Activated CD8-positive, alpha-beta memory T cell treated with anti-CD3 and anti-CD28 coated beads, Interleukin-2, amount 50 U/mL, for 1 hour (primary cell): ENCODE results near the gene TSPOAP1.

Experiments used
- DNase-seq: peaks from one replicate; pipeline ENCODE4 v3.0.0-alpha.2; 2020; ENCODE audit errors: extremely low read depth

The TSPOAP1 gene

DNA sequence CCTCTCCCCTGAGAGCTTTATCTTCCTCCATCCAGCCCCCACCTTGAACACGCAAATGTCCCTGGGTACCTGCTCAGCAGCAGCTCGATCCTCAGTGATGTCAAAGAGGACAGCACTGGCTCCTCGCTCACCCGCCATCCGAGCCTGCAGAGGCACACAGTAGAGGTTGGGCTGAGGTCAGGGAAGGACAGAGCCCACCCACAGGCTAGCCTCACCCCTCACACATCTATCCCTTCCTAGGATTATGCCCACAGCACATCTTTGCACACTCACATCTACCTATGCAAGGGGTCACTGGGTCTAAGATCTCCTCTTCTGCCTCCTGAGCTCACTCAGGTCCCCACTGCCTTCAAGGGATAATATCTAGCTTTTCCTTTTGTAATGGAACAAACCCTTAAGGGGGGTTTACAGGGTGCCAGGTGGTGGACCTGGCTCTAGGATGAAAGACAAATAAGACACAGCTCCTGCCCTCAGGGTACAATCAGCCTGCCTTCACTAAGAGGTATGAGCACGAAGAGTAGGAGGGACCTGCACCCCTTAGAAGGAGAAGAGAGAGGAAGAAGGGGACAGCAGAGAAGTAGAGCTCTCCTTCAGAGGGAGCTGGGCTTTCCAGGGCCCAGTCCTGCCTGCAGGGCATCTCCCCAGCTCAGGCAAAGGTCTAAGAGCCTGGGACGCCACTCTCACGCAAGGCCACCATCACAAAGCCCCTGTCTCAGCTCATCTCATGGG is 35.0 kb upstream of the TSPOAP1 start:
- no peak for DNase-seq

DNA sequence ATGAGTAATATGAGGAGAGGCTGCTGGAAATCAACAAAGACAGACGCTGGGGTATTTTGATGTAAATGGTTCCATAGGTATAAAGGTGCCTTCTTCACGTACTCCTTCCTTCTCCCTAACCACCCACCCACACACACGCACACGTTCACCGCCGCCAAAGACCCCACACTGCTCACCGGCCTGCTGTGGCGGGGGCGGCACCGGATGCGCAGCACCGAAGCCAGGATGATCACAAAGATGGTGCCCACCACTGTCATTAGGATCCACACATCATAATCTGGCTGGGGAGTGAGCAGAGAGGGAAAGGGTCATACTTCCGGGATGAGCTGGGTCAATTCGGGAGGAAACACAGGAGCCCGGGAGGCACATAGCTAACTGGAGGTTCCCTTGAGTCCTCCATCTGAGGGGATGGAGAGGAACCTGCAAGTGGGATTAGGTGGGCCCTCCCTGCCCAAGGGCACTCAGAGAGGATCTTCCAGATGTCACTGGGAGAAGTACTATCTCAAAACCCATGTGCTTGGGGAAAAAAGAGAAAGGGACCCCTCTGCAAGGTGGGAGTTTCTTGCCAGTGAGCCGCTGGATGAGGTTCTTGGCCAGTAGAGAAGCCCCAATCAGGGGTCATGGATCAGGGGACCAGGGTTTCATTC is 33.9 kb upstream of the TSPOAP1 start:
- no peak for DNase-seq

DNA sequence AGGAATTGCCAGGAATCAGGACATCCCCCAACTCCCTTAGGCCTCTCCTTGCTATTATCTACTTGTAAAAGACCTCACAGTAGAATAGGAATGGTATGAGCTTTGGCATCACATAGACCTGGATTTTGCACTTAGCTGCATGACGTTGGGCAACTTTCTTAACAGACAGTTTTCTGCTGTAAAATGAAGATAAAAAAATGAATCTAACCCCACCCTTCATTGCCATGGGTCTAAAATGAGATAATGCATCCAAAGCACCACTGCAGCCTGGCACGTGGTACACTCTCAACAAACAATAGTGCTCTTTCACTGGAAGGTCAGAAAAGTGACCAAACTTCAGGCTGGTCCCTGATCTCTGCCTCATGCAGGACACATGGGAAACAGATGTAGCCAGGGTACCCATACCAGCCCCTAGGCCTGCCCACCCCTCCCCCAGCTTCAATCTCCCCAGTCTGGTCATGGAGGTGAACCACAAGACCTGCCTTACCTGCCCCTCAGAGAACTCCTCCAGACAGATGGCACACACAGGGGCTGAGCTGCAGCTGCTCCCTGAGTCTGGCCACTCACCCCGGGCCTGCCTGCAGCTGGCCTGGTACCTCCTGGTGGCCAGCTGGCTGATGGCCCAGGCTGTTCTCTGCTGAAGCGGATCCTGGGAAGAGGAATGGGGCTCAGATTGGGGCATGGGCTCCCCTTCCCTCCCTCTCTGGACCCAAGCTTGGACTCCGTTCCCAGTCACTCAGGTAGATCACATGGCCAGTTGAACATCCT is 31.9 kb upstream of the TSPOAP1 start:
- no peak for DNase-seq

DNA sequence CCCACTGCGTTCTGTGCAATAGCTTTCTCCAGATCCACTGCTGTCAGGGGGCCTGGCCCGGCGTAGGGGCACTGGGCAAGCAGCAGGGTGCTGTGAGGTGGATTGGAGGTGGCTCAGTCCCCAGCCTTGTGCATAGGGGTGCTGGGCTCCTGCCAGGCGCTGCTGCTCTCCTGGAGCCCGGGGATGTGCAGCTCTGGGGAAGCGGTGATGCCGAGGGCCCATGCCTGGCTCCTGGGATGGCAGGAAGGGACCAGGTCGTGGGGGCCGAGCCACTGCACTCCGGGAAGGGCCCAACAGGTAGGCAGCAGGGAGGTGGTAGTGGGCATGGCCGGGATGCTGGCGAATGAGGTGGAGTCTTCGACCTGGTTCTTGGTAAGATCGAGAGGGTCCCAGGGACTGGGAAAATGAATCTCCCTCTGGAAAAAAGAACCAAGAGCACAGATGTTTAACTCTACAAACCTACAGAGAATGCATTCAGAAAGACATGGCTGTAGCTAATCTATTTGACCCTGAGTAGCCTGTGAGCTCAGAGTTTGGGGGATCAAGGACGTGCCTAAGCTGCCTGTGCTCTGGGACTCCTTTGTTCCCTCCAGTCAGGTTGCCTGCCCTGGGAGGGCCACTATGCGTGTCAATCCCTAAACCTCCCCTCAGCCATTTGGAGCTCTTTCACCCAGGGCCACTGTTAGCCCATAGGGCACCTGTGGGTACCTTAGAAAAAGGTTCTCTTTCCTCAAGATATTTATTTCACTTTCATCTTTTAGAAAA is 30.0 kb upstream of the TSPOAP1 start:
- DNase-seq = no peak

DNA sequence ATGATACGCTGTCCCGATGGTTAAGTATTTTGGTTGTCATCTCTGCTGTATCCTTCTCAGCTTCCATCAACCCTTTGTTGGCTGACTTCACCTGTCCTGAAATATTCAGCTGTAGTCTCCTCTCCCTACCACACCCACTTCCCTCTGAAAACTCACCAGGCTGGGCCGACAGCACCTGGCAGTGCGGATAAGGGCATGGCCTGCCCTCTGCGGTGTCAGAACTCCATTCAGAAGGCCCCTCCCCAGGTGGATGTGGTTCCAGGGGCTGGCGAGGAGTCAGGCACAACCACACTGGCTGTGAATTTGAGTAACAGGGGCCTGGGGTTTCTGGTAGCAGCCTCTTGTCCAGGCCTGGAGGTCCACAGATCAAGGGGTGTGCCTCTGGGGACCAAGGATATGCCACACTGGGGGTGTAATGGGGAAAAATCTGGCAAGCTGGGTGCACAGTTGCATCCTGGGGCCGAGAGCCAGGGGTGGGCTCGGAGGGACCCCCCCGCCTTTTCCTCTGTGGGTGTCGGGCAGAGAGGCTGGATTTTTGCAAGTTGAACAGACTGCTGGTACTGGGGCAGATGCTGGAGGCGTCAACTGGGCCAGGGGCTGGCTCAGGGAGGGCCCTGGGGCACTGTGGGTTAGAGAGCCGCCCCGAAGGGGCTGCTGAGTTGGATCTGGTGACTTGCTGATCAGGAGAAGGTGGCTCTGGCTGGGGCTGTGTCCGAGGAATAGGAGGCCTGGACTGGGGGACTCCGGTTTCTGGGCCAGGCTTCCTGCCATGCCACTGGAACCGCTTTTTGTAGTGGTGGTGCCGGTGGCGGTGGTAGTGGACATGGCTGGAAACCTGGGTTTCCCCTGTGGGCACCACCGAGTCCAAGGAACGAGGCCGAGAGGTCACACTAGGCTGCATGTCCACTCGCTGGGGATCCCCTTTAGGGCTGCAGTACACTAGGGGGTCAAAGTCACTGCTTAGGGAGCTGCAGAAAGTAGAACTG is 29.0 kb upstream of the TSPOAP1 start:
- no peak for DNase-seq

DNA sequence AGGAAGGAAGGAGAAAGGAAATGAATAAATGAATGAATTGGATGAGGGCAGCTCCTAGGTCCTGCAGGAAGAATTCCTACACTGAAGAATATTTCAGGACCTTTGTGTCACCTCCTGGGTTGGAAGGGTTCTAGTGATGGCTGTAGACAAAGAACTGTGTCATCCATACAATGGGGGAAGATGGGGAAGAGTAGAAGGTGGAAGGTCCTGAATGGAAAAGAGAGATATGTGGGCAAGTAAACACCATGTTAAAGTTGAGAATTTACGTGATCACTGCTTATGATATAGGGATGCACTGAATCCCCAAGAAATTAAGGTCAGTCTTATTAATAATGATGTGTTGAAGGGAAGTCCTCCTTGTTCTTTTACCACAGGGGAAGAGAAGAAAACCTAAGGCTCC is 27.6 kb upstream of the TSPOAP1 start:
- DNase-seq = no peak

DNA sequence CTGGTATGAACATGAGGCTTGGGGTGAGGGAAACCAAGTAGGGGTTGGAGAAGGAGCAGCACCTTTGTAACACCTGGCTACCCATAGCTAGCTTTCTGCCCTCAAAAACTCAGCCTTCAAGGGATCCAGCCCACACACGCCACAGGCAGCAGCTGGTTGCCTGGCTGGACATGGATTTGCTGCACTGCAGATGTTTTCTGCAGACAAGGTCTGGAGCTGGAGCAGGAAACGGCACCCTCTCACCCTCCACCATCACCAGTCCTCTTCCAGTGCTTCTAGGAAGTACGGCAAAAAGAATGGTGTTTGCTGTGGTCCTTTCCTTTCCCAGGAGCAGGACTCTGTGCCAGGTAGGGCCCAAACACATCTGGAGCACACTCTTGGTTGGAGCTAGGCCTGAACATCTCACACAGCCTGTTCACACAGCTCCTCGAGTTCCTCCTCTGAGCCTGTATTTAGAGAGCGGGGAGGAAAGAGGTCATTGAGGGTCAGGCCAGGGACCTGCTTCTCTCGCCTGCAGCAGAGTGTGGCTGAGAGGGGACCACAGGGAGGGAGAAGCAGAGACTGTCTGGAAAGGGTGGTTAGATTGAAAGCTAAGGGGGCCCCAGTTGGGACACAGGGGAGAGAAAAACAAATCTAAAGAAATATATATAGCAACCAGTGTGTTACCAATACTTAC is 26.1 kb upstream of the TSPOAP1 start:
- DNase-seq = no peak

DNA sequence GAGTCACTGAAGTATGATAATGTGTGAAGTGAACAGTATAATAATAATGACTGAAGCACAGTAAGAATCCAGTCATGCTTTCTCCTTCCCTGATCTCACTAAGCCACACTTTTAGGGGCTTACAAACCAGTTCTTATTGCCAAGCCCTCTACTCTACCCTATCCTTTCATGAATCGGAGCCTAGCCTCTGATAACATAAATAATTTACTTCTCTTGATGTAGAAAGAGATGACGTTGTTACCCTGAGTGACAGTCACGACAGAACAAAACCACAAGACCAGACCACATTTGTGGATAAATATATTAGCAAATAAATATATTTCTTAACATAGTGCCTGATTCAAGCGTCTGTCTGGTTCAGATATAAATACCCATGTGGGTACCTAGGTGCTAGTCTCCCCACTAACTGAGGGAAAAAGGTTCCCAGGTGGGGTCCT is 24.8 kb upstream of the TSPOAP1 start:
- no peak for DNase-seq

DNA sequence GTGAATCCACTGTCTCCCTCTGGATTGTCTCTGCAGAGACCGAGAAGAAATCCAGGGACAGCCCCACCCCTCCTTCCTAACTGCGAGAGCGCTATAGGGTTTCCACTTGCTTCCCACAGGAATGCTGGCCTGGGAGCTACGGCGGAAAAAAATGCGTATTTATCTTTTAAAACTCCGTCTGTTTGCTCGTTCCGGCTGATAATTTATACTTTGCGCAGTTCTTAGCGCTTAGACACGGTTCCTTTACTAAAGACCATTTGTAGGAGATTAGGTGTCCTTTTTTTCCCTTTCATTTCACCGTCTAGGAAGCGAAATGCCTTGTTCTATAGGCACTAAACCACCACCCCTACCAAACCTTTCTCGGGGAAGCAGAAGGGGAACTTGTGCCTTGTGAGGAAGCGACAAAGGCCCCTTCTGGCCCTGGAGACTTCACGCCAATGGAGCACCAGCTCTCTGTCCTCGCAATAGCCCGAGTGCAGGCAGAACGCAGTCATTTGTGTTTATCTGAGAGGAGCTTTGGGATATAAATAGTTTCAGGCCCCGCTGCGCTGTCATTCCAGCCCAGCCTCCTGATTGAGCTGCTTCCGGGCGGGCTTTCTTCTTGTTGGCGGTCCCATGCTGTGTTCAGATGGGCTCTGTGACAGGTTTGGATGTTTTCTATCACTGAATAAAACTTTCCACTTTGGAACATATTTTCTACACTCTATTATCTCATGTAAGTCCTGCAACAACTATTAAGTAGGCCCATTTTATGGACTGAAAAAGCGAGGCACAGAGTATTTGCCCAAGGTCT is 24.2 kb upstream of the TSPOAP1 start:
- no peak for DNase-seq

DNA sequence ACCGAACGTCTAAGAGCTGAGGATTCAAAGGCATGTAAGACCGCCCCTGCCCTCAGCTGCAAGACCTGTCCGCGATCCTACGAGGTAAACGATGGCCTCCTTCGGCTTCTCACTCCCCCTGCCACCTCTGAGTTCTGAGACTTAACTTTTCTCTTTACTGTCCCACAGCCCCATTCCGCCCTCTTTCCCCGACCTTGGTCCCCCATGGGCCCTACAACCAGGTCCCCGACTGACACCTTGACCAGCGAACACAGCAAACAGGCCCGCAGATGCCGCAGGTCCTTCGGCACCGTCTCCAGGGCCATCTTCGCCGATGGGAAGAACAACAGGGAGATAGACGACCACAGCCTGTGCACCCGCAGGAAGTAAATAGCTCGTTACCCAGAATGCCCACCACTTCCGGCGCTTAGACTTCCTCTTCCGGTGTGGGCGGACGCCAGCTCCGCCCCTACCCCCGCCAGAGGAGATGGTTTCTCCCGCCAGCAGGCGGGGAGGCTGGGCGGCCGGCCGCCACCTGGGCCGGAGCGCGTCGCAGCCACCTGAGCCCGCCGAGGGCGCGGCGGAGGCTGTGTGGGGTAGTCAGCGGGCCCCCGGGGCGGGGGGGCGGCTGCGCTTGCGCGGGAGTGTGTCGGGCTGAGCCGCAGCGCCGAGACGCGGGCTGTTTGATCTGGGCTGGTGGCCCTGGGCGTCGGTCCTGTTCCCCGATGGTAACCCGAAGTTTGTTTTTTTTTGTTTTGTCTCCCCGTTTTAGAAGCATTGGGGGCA is 23.4 kb upstream of the TSPOAP1 start, which contains the start of gene SUPT4H1:
SUPT4H1 (minus strand) TSS at position 371 of the 765 bp plus-strand sequence; CDS start at position 305, 66 bp downstream.
- DNase-seq = no peak

DNA sequence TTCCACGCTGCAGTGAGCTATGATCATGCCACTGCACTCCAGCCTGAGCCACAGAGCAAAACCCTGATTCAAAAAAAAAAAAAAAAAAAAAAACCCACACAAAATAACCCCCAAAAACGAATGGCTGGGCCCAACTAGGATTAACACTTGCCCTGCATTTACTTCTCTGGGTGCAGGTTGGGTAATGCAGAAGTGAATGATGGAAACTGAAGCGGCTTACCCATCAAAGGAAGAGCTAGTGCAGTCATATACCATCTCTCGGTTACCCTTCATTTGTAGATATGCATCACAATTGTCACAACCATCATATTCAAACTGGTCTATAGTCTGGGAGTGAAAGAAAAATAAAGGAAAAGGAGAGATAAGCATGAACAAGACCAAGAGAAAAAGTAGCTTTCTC is 22.6 kb upstream of the TSPOAP1 start:
- no peak for DNase-seq

DNA sequence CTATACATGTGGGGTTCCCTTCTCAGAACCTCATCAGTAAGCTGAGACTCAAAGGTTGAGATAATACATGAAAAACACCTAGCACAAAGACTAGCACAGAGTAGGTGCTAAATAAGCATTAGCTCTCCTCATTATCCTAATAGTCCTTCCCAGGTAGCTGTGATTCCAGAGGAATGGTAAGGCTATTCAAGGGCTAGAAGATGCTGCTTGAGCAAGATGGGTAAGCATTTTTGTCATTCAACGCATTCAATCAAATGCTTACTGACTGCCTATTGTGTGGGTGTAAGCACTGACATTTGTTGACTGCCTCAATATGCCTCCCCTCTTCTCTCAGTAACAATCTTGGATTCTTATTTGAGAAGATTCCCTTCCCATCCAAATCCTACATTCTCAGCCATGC is 19.4 kb upstream of the TSPOAP1 start:
- no peak for DNase-seq

DNA sequence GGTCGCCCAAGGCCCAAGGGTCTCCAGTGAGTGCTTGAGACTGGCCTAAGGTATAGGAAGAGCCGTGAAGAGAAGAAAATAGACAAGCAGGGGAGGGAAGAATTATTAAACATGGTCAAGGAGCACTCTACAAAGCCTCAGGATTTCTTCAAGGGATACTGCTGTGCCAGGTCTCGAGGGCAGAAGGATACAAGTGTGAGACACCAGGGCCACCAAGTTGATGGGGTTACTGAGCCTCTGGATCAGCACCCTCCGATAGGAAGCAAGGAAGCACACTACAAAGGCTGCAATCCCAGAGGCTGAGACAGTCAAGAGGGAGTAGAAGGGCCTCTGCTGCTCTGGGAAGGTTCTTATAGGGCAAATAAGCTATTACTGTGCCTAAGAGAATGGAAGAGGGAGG is 16.9 kb upstream of the TSPOAP1 start:
- DNase-seq = no peak

DNA sequence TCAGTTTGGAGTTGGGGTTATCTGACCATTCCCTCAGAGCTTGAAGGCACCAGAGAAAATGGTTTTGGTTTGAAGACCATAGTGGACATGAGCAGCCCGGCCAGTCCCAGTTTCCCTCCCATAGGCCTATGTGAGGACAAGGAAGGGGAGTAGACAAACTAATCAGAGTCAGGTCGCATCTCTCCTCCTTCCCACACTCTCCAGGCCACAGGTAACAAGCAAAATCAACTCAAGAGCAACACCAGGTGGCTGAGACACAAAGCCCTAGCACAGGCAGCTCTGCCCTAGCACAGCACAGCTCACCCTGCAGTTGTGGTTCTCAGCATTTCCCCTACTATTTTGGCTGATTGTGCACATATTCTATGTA is 16.2 kb upstream of the TSPOAP1 start:
- DNase-seq = no peak

DNA sequence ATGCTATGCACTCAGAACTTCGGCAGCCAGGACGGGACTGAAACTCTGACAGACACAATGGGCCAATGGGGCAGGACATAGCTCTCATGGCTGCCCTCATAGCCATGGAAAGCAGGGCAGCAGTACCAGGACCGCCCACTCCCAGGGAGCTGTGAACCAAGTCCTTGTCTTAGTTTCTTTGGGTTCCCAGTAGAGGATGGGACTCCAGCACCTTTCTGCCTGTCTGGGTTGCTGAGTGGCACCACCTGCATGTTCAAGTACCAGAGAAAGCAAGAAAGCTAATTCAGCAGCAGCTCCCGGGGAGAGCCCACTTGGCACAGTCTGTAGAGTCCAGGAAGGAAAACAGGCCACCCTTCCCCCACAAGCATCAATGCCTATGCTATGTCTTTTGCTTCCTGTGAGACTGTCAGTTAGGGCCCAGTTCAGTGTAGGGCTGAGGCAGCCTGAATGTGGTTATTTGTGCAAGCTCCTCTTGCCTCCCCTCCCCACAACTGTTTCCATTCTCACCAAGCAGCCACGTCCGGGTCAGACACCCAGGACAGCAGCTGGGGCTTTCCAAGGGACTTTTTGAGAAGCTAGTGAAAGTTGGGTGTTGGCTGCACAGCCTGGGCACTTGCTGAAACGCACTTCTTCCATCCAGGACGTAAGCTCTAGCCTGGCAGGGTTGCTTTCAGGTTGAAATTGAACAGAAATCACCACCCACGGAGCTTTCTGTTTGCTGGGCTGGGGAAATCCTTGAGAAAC is 15.6 kb upstream of the TSPOAP1 start:
- DNase-seq = peak; percentile 83

DNA sequence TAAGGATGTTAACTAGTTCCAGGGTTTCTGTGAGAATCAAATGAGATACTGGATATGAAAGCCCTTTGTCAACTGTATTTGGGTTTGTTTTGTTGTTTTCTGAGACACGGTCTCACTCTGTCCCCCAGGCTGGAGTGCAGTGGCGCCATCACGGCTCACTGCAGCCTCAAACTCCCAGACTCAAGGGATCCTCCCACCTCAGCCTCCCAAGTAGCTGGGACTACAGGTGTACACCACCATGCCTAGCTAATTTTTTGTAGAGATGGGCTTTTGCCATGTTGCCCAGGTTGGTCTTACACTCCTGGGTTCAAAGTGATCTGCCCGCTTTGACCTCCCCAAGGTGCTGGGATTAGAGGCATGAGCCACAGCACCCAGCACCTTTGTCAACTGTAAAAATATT is 14.5 kb upstream of the TSPOAP1 start:
- DNase-seq = no peak

DNA sequence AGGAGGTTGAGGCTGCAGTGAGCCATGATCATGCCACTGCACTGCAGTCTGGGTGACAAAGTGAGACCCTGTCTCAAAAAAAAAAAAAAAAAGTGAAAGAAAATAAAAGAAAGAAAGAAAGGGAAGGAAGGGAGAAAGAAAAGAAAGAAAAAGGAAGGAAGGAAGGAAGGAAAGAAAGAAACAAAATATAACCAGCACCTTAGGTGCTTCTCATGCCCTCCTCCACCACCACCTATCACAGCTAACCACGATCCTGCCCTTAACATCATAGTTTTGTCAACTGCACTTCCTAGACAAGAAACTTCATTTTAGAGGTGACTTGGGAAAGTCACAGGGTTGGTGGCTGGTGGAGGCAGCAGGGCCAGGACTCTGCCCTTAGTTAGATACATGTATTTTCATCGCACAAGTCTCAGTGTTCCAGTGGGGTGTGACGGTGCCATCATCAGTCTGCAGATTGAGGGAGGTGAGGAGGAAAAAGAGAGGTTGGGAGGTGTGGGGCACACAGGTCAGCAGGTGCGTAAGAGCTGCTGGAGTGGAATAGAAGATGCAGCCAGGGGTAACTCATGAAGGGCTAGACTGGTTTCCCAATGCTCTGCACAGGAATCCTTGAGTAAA is 13.4 kb upstream of the TSPOAP1 start:
- DNase-seq = no peak
